Mesothelial cell of epicardium (in vitro differentiated cells): ENCODE measurements around the gene FILIP1L. TPM values are rescaled to one million over a fixed set of nuclear protein-coding genes. Genes with fewer than 3 reads are reported as not detected.

Source experiments
- DNase-seq, 2 experiments: peaks; one replicate each; pipeline ENCODE4 v3.0.0; 2021; ENCODE audit warnings: low spot score in 2 of 2; ENCODE audit not compliant: unreplicated experiment in 2 of 2
- H3K27ac Mint-ChIP-seq: 2 replicates; pipeline ENCODE4 v1.8.0; 2021; ENCODE audit warnings: mixed read lengths
- H3K27me3 Mint-ChIP-seq: 2 replicates; pipeline ENCODE4 v1.8.0; 2021; ENCODE audit warnings: low read depth, mixed read lengths
- H3K36me3 Mint-ChIP-seq: 2 replicates; pipeline ENCODE4 v1.8.0; 2021; ENCODE audit warnings: mixed read lengths
- H3K4me1 Mint-ChIP-seq: 2 replicates; pipeline ENCODE4 v1.8.0; 2021; ENCODE audit warnings: mixed read lengths
- H3K4me3 Mint-ChIP-seq: 2 replicates; pipeline ENCODE4 v1.8.0; 2021; ENCODE audit warnings: mild to moderate bottlenecking, moderate library complexity, mixed read lengths
- H3K9me3 Mint-ChIP-seq: 2 replicates; pipeline ENCODE4 v1.8.0; 2021; ENCODE audit warnings: mixed read lengths
- CTCF ChIP-seq: fragments of 200-600 bp; sonication (generic); IDR thresholded peaks from one replicate; pipeline ENCODE4 v1.5.0; 2021; ENCODE audit warnings: antibody characterized with exemption; ENCODE audit not compliant: unreplicated experiment
- total RNA-seq: library from RNA; stranded (reverse); gene quantifications from 3 replicates; pipeline ENCODE4 v1.2.1, GENCODE V29; 2021

Gene FILIP1L
- total RNA-seq, 1 donor from 2014 or later: 15.7 TPM

GRCh38 chr3:99875929-99876841 lies 238.1 kb downstream of the FILIP1L start:
- H3K27me3 Mint-ChIP-seq: no peaks in the 10 kb centered on the region
- no peak for TF ChIP-seq CTCF
- no peaks in the 10 kb centered on the region for H3K36me3 Mint-ChIP-seq
- H3K27ac Mint-ChIP-seq: peak overlapping the region; percentile 93
- H3K4me1 Mint-ChIP-seq: peaks cover 47% of the 10 kb centered on the region
- peak overlapping the region; percentile 73 for H3K4me3 Mint-ChIP-seq
- peak; percentile 70 to 88 for DNase-seq
- H3K9me3 Mint-ChIP-seq: no peaks in the 10 kb centered on the region

DNA sequence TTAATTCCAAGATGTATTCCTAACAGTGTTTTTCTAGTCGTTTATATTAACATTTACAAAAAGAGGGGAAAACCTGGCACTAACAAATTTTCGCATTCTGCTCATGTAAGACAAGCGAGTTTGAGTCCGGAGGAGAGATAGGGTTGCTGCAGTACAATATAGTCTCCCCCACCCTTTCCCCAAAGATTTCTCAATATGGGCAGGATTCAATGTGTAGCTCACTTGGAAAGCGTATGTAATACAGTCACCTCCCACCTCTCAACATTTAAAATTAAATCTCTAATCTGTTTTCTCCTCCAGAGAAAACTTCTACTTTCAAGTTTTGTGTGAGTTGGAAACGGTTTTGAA lies 238.7 kb downstream of the FILIP1L start:
- DNase-seq: no peak
- Mint-ChIP-seq H3K4me1 (peaks cover 48% of the 10 kb centered on the region), H3K27me3 (no peaks in the 10 kb centered on the region), H3K36me3 (no peaks in the 10 kb centered on the region), H3K27ac (peak overlapping the region; percentile 82), H3K4me3 (peak overlapping the region; percentile 73), H3K9me3 (no peaks in the 10 kb centered on the region)
- TF ChIP-seq CTCF: no peak

DNA sequence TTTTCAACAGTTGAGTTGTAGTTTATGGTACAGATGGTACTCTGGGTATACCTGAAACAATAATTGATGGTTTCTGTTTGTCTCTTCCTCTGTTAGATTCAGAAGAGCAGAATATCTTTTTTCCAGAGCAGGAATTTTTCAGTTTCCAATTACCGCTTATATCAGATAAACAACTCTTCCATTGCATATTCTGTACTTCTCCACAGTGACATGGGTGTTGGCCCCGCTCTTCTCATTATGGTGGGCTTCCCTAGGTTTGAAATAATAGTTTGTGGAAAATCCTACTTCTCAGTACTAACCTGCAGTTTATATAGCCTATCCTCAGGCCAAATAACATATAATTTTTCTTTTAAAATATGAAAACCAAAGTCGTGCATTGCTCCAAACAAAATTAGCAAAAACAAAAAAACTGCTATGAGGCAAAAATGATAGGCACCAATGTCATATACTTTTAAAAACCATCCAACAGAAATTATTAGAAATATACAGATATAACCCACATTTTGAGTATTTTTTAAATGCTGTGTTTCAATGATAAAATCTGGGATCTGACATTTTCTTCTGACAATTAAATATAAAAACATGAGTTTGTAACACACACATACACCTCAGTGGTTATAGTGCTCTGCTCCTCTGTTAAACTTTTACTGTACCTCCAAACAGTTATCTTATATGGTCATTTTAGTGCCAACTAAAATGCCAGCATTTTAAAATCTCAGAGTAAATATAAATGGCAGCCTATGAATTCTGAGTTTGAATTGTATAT lies 239.9 kb downstream of the FILIP1L start:
- Mint-ChIP-seq H3K27ac (peak overlapping the region; percentile 54), H3K36me3 (no peaks in the 10 kb centered on the region), H3K9me3 (no peaks in the 10 kb centered on the region), H3K27me3 (no peaks in the 10 kb centered on the region), H3K4me3 (peak overlapping the region; percentile 73), H3K4me1 (peaks cover 56% of the 10 kb centered on the region)
- no peak for TF ChIP-seq CTCF
- DNase-seq: no peak

DNA sequence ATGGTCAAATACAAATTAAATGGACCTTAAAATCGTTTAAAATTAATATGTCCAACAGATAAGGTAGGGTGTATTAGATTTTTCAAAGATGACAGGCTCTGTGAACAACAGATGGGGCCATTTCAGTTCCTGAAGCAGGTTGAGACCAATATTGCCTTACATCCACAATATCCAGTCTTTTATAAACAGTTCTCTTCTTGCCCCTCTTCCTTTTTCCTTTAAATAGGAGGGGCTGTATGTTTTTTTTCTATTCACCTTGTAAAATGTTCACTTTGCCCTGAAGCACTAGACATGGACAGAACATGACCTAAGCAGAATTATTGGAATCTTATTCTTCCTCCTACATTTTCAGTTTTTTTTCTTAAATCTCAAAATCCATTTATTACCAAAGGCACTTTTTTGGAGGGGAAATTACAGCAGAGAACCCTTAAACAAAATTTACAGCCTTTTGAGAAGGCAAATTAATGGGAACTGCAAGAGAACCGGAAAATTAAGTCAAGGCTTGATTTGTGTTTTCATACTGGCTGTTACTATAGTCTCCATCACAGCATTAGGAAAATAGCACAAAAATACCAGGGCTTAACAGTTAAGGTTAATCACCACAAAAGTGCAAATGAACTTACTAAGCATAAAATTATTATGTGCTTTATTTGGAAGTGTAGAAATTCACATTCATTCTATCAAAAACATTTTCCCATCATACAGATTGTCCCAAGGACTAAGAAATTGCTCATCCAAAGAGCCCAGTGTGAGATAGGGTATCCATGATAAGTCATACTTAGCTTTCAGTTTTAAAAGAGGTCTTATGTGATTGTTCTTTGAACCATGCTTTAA lies 240.8 kb downstream of the FILIP1L start:
- DNase-seq: no peak
- no peaks in the 10 kb centered on the region for H3K27me3 Mint-ChIP-seq
- H3K4me3 Mint-ChIP-seq: peak overlapping the region; percentile 30
- no peaks in the 10 kb centered on the region for H3K9me3 Mint-ChIP-seq
- no peak for TF ChIP-seq CTCF
- H3K4me1 Mint-ChIP-seq: peaks cover 60% of the 10 kb centered on the region
- peak overlapping the region; percentile 57 for H3K27ac Mint-ChIP-seq
- no peaks in the 10 kb centered on the region for H3K36me3 Mint-ChIP-seq

- DNase-seq: no peak
- H3K27ac Mint-ChIP-seq: peak overlapping the region; percentile 41
- TF ChIP-seq CTCF: no peak
- no peaks in the 10 kb centered on the region for H3K36me3 Mint-ChIP-seq
- no peaks in the 10 kb centered on the region for H3K27me3 Mint-ChIP-seq
- peaks cover 58% of the 10 kb centered on the region for H3K4me1 Mint-ChIP-seq
- H3K4me3 Mint-ChIP-seq: peak overlapping the region; percentile 6
- no peaks in the 10 kb centered on the region for H3K9me3 Mint-ChIP-seq
Observed at GRCh38 chr3:99872923-99873254, 241.4 kb downstream of the FILIP1L start.
